DOHH2 (cell line): ENCODE results near the gene MAGEA11.

ENCODE experiments used
- H3F3A ChIP-seq: fragments of 200-600 bp; sonication (generic), shearing (Covaris generic); 2 replicates; pipeline ENCODE4 v1.6.0; 2016; ENCODE audit warnings: antibody characterized with exemption, mild to moderate bottlenecking; ENCODE audit not compliant: control insufficient read depth, insufficient read depth
- H3K27ac ChIP-seq: fragments of 200-600 bp; sonication (generic); 2 replicates; pipeline ENCODE4 v1.5.1; 2014; ENCODE audit warnings: low read depth, mild to moderate bottlenecking, low read length, moderate library complexity
- H3K27me3 ChIP-seq: fragments of 200-600 bp; sonication (generic); 2 replicates; pipeline ENCODE4 v1.6.1; 2014; ENCODE audit warnings: mild to moderate bottlenecking, low read length, mixed read lengths; ENCODE audit not compliant: control insufficient read depth
- H3K36me3 ChIP-seq: fragments of 200-600 bp; sonication (generic); 2 replicates; pipeline ENCODE4 v1.6.1; 2014; ENCODE audit warnings: mild to moderate bottlenecking, low read length, moderate library complexity, mixed read lengths; ENCODE audit not compliant: control insufficient read depth
- H3K4me1 ChIP-seq: fragments of 200-600 bp; sonication (generic); 2 replicates; pipeline ENCODE4 v1.6.1; 2014; ENCODE audit warnings: mild to moderate bottlenecking, low read length, mixed read lengths; ENCODE audit not compliant: control insufficient read depth
- H3K4me2 ChIP-seq: fragments of 200-600 bp; sonication (generic); 2 replicates; pipeline ENCODE4 v1.6.0; 2014; ENCODE audit warnings: mild to moderate bottlenecking, low read length, moderate library complexity
- H3K4me3 ChIP-seq: fragments of 200-600 bp; sonication (generic); 2 replicates; pipeline ENCODE4 v1.5.1; 2014; ENCODE audit warnings: mild to moderate bottlenecking, low read length, mixed read lengths
- H3K79me2 ChIP-seq: fragments of 200-600 bp; sonication (generic); 2 replicates; pipeline ENCODE4 v1.6.1; 2014; ENCODE audit warnings: mild to moderate bottlenecking, low read length, mixed read lengths; ENCODE audit not compliant: control insufficient read depth
- H3K9me2 ChIP-seq: fragments of 200-600 bp; sonication (generic); replicated peaks from 2 replicates; pipeline ENCODE4 v1.6.1; 2014; ENCODE audit warnings: mild to moderate bottlenecking, low read length, mixed read lengths; ENCODE audit not compliant: control insufficient read depth
- H3K9me3 ChIP-seq: fragments of 200-600 bp; sonication (generic); 2 replicates; pipeline ENCODE4 v1.6.1; 2014; ENCODE audit warnings: antibody characterized with exemption, low read length, mixed read lengths; ENCODE audit not compliant: control insufficient read depth, insufficient read depth
- H4K20me1 ChIP-seq: fragments of 200-600 bp; sonication (generic); 2 replicates; pipeline ENCODE4 v1.6.0; 2014; ENCODE audit warnings: low read depth, mild to moderate bottlenecking, antibody characterized with exemption, low read length, moderate library complexity; ENCODE audit not compliant: control insufficient read depth, insufficient read depth
- EZH2phosphoT487 ChIP-seq: fragments of 200-600 bp; sonication (generic); IDR thresholded peaks from 2 replicates; pipeline ENCODE4 v1.6.1; 2017; ENCODE audit warnings: borderline replicate concordance, mild to moderate bottlenecking, antibody characterized with exemption, low read length, moderate library complexity, mixed read lengths
- TF ChIP-seq, protein P1 (sequence below): fragments of 200-600 bp; sonication (generic); IDR thresholded peaks from one replicate; pipeline ENCODE4 v1.5.1; 2014; ENCODE audit warnings: antibody characterized with exemption, mild to moderate bottlenecking, low read depth, low read length; ENCODE audit not compliant: poor library complexity, severe bottlenecking

Gene MAGEA11

DNA sequence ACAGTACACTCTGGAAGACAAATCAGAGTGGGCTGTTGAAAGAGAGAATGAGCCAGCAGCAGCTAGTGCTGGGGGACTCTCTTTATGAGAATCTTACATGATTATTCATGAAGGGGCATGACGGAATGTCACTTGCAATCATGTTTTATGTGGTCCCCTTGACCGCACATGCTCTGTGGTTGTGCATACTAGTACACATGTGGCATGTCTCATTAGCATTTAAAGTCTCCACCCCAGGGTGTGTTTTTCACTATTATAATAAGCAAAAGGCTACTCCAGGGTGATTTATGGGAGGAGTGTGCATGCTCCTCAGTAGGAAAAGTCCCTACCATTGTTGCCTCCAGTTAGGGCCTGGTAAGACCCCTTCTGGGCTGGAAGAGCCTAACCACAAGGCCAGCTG, 30.7 kb upstream of the MAGEA11 start:
- H3K27ac ChIP-seq, result no peak overlapping the region
- H3F3A ChIP-seq, result no peaks in the 10 kb centered on the region
- no peak overlapping the region for H3K4me2 ChIP-seq
- H3K9me2 ChIP-seq, result no peaks in the 10 kb centered on the region
- H3K4me3 ChIP-seq, result no peak overlapping the region
- no peaks in the 10 kb centered on the region for H3K27me3 ChIP-seq
- no peaks in the 10 kb centered on the region for H4K20me1 ChIP-seq
- no peaks in the 10 kb centered on the region for H3K4me1 ChIP-seq
- H3K36me3 ChIP-seq, result no peaks in the 10 kb centered on the region
- TF ChIP-seq EZH2phosphoT487, result no peak
- TF ChIP-seq, protein P1, sequence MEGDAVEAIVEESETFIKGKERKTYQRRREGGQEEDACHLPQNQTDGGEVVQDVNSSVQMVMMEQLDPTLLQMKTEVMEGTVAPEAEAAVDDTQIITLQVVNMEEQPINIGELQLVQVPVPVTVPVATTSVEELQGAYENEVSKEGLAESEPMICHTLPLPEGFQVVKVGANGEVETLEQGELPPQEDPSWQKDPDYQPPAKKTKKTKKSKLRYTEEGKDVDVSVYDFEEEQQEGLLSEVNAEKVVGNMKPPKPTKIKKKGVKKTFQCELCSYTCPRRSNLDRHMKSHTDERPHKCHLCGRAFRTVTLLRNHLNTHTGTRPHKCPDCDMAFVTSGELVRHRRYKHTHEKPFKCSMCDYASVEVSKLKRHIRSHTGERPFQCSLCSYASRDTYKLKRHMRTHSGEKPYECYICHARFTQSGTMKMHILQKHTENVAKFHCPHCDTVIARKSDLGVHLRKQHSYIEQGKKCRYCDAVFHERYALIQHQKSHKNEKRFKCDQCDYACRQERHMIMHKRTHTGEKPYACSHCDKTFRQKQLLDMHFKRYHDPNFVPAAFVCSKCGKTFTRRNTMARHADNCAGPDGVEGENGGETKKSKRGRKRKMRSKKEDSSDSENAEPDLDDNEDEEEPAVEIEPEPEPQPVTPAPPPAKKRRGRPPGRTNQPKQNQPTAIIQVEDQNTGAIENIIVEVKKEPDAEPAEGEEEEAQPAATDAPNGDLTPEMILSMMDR, result no peak
- no peaks in the 10 kb centered on the region for H3K79me2 ChIP-seq
- no peaks in the 10 kb centered on the region for H3K9me3 ChIP-seq

DNA sequence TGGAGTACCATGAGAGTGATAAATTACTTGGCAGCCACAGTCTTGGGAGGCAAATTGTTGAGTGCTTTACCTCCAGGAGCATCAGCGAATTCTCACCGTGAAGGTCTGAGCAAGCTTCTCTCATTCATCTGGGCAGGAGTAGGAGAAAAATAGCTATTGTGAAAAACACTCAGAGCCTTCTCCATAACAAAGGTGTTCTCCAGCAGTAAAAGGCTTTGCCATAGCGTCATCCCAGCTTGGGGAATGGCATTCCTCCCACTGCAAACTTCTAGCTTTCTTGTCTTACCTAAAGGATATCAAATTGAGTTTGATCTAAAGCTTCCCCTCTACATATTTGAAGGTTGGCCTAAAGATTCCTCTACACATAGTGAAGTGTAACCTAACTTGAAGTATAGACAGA, 29.8 kb upstream of the MAGEA11 start:
- H3K9me2 ChIP-seq, result no peaks in the 10 kb centered on the region
- H3K9me3 ChIP-seq, result no peaks in the 10 kb centered on the region
- no peaks in the 10 kb centered on the region for H3K79me2 ChIP-seq
- TF ChIP-seq, protein P1, result no peak
- no peak for TF ChIP-seq EZH2phosphoT487
- H3F3A ChIP-seq, result no peaks in the 10 kb centered on the region
- H3K36me3 ChIP-seq, result no peaks in the 10 kb centered on the region
- no peaks in the 10 kb centered on the region for H4K20me1 ChIP-seq
- no peak overlapping the region for H3K4me2 ChIP-seq
- H3K27ac ChIP-seq, result no peak overlapping the region
- no peak overlapping the region for H3K4me3 ChIP-seq
- no peaks in the 10 kb centered on the region for H3K27me3 ChIP-seq
- H3K4me1 ChIP-seq, result no peaks in the 10 kb centered on the region

DNA sequence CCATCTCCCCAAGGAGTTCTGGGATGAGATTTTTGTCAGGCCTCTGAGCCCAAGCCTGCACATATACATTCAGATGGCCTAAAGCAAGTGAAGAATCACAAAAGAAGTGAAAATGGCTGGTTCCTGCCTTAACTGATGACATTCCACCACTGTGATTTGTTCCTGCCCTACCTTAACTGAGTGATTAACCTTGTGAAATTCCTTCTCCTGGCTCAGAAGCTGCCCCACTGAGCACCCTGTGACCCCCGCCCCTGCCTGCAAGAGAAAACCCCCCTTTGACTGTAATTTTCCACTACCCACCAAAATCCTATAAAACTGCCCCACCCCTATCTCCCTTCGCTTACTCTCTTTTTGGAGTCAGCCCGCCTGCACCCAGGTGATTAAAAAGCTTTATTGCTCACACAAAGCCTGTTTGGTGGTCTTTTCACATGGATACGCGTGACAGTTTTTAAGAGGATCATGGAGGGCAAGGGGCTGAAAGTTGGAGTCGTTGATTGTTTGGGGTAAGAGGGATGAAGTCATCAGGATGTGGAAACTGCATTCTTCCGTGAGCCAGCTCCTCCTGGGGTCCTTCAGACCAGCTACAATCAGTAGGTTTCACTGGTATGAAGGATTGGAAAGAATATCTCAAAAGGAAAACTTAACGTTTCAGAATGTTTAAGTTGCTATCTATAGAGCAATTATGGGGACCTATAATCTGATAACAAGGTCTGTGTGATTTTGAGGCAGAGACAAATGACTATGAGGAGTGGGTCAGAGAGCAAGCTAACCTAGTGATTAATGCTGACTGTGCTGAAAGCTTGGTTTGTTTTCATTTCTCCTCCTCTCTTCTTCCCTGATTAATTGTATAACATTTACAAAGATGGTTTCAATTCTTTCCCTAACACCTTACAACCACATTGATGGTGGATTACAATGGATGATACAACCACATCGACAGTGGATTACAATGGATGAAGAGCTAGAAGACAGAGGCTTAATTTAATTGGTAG, 28.6 kb upstream of the MAGEA11 start:
- Histone ChIP-seq H3K4me3 (no peak overlapping the region), H3K9me2 (no peaks in the 10 kb centered on the region), H3K4me1 (no peaks in the 10 kb centered on the region), H3K36me3 (no peaks in the 10 kb centered on the region), H3K27me3 (no peaks in the 10 kb centered on the region), H3K79me2 (no peaks in the 10 kb centered on the region), H3K9me3 (no peaks in the 10 kb centered on the region), H4K20me1 (no peaks in the 10 kb centered on the region), H3F3A (no peaks in the 10 kb centered on the region), H3K4me2 (no peak overlapping the region), H3K27ac (no peak overlapping the region)
- TF ChIP-seq, protein P1, result no peak
- no peak for TF ChIP-seq EZH2phosphoT487
